NB4 (cell line): Measurements from ENCODE around the gene LCN15.

ENCODE experiments used
- MYC ChIP-seq: IDR thresholded peaks from 2 replicates; pipeline ENCODE4 v1.6.1; 2011; ENCODE audit warnings: low read depth, low read length
- POLR2A ChIP-seq: IDR thresholded peaks from 2 replicates; pipeline ENCODE4 v1.6.1; 2011; ENCODE audit warnings: mild to moderate bottlenecking; ENCODE audit not compliant: insufficient read length; ENCODE audit errors: extremely low read depth
- TF ChIP-seq, protein P1 (sequence below): IDR thresholded peaks from one replicate; pipeline ENCODE4 v1.5.1; 2012; ENCODE audit warnings: low read depth, low read length

DNA sequence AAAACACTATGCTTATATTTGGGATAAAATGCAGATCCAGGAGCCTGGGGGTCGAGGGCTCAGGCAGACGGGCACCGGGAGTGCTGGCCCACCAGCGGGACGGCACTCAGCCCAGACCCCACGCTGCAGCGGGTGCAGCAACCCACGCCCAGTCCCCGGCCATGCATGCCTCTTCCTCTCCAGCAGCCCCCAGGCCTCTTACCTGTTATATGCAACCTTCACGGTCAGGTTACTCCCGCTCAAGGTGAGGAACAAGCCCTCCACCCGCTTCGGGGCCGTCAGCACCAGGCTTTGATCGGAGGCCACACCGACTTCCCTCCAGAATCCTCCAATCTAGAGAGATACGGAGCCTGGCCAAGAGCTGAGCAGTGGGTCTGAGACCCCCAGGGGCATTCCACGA lies 7.5 kb downstream of the LCN15 start:
- TF ChIP-seq, protein P1, sequence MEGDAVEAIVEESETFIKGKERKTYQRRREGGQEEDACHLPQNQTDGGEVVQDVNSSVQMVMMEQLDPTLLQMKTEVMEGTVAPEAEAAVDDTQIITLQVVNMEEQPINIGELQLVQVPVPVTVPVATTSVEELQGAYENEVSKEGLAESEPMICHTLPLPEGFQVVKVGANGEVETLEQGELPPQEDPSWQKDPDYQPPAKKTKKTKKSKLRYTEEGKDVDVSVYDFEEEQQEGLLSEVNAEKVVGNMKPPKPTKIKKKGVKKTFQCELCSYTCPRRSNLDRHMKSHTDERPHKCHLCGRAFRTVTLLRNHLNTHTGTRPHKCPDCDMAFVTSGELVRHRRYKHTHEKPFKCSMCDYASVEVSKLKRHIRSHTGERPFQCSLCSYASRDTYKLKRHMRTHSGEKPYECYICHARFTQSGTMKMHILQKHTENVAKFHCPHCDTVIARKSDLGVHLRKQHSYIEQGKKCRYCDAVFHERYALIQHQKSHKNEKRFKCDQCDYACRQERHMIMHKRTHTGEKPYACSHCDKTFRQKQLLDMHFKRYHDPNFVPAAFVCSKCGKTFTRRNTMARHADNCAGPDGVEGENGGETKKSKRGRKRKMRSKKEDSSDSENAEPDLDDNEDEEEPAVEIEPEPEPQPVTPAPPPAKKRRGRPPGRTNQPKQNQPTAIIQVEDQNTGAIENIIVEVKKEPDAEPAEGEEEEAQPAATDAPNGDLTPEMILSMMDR = no peak
- TF ChIP-seq MYC (no peak), POLR2A (no peak)
